Smooth muscle cell (in vitro differentiated cells): Measurements from ENCODE around the gene PLA2G2A. TPM values are rescaled to one million over a fixed set of nuclear protein-coding genes. Genes with fewer than 3 reads are reported as not detected.
"Not testable (repeated sequence)": the region's sequence is repeated elsewhere in the genome, so short reads cannot be mapped to it uniquely, and the experiment has no call there.

Experiments
- DNase-seq: peaks from one replicate; lab custom pipeline; 2025; ENCODE audit not compliant: unreplicated experiment; lab: John Stamatoyannopoulos, UW
- H2AFZ ChIP-seq: fragments of 200-600 bp; sonication (generic); 2 replicates; pipeline ENCODE4 v1.6.0; 2016; ENCODE audit warnings: antibody characterized with exemption, low read depth, mild to moderate bottlenecking
- H3F3A ChIP-seq: fragments of 200-600 bp; sonication (generic); 2 replicates; pipeline ENCODE4 v1.6.0; 2017; ENCODE audit warnings: antibody characterized with exemption, low read depth
- H3K27ac ChIP-seq: fragments of 200-600 bp; sonication (generic); 2 replicates; pipeline ENCODE4 v1.5.1; 2016; ENCODE audit warnings: low read depth, mild to moderate bottlenecking
- H3K27me3 ChIP-seq: fragments of 200-600 bp; sonication (generic); 2 replicates; pipeline ENCODE4 v1.6.1; 2016; ENCODE audit warnings: low read depth, mild to moderate bottlenecking
- H3K36me3 ChIP-seq: fragments of 200-600 bp; sonication (generic); 2 replicates; pipeline ENCODE4 v1.5.1; 2016; ENCODE audit warnings: low read depth
- H3K4me1 ChIP-seq: fragments of 200-600 bp; sonication (generic); 2 replicates; pipeline ENCODE4 v1.5.1; 2016; ENCODE audit warnings: low read depth
- H3K4me2 ChIP-seq: fragments of 200-600 bp; sonication (generic); 2 replicates; pipeline ENCODE4 v1.6.0; 2016; ENCODE audit warnings: mild to moderate bottlenecking
- H3K4me3 ChIP-seq: fragments of 200-600 bp; sonication (generic); 2 replicates; pipeline ENCODE4 v1.5.1; 2016; ENCODE audit warnings: mild to moderate bottlenecking
- H3K79me2 ChIP-seq: fragments of 200-600 bp; sonication (generic); 2 replicates; pipeline ENCODE4 v1.6.0; 2016; ENCODE audit warnings: low read depth, mild to moderate bottlenecking
- H3K9ac ChIP-seq: fragments of 200-600 bp; sonication (generic); 2 replicates; pipeline ENCODE4 v1.6.0; 2016; ENCODE audit warnings: low read depth
- H3K9me3 ChIP-seq: fragments of 200-600 bp; sonication (generic); replicated peaks from 2 replicates; pipeline ENCODE4 v1.5.1; 2016; ENCODE audit warnings: low read depth
- H4K20me1 ChIP-seq: fragments of 200-600 bp; sonication (generic); 2 replicates; pipeline ENCODE4 v1.6.0; 2016; ENCODE audit warnings: low read depth
- CTCF ChIP-seq: fragments of 200-600 bp; sonication (generic); IDR thresholded peaks from 2 replicates; pipeline ENCODE4 v1.5.1; 2017; ENCODE audit warnings: borderline replicate concordance, mild to moderate bottlenecking, antibody characterized with exemption; ENCODE audit not compliant: insufficient read depth, poor library complexity, severe bottlenecking
- WGBS: methylation state at CpG from one replicate; pipeline ENCODE4 v1.1.7; 2016; ENCODE audit warnings: low lambda C conversion rate; 5-methylcytosine and 5-hydroxymethylcytosine counted together
- polyA plus RNA-seq: library from polyadenylated mRNA; unstranded; fragments of >200 nt; fragmentation: Nextera tagmentation; extraction: Ambion mirVana; gene quantifications from 2 replicates; pipeline ENCODE4 v1.2.1, GENCODE V29; 2016
- total RNA-seq: library from RNA; depleted of rRNA; stranded (reverse); fragments of >200 nt; gene quantifications from 2 replicates; pipeline ENCODE4 v1.2.3, GENCODE V29; 2014

The PLA2G2A gene
- total and polyA plus RNA-seq, 2 experiments from 2014 or later: 25.5 to 163 TPM

- Histone ChIP-seq H3K79me2 (no peaks in the 10 kb centered on the region), H3K36me3 (no peaks in the 10 kb centered on the region), H3K27me3 (no peaks in the 10 kb centered on the region), H3K27ac (no peak overlapping the region), H2AFZ (no peak overlapping the region), H3F3A (no peaks in the 10 kb centered on the region), H3K9me3 (peaks cover 14% of the 10 kb centered on the region), H3K4me1 (no peaks in the 10 kb centered on the region), H3K9ac (no peak overlapping the region), H3K4me2 (no peak overlapping the region), H3K4me3 (no peak overlapping the region), H4K20me1 (no peaks in the 10 kb centered on the region)
- DNase-seq: no peak
- TF ChIP-seq CTCF: no peak
- WGBS: 87% methylated on average over 2 of the region's 2 CpGs
Observed at GRCh38 chr1:20014153-20014552, 34.7 kb upstream of the PLA2G2A start.

- no peaks in the 10 kb centered on the region for H3K36me3 ChIP-seq
- no peak for DNase-seq
- H3K9me3 ChIP-seq: peaks cover 5% of the 10 kb centered on the region
- no peaks in the 10 kb centered on the region for H3K79me2 ChIP-seq
- H4K20me1 ChIP-seq: no peaks in the 10 kb centered on the region
- 88% methylated on average over 1 of the region's 1 CpG for WGBS
- H3K4me2 ChIP-seq: no peak overlapping the region
- H3K9ac ChIP-seq: no peak overlapping the region
- no peaks in the 10 kb centered on the region for H3F3A ChIP-seq
- no peak overlapping the region for H2AFZ ChIP-seq
- TF ChIP-seq CTCF: no peak
- H3K27ac ChIP-seq: no peak overlapping the region
- no peaks in the 10 kb centered on the region for H3K27me3 ChIP-seq
- no peaks in the 10 kb centered on the region for H3K4me1 ChIP-seq
- no peak overlapping the region for H3K4me3 ChIP-seq
Observed at GRCh38 chr1:20010016-20010415, 30.6 kb upstream of the PLA2G2A start.

- Histone ChIP-seq H3K4me2 (no peak overlapping the region), H3K79me2 (no peaks in the 10 kb centered on the region), H3K27ac (no peak overlapping the region), H3K27me3 (no peaks in the 10 kb centered on the region), H3K9ac (no peak overlapping the region), H4K20me1 (no peaks in the 10 kb centered on the region), H3K9me3 (peaks cover 1% of the 10 kb centered on the region), H3K4me1 (no peaks in the 10 kb centered on the region), H3F3A (no peaks in the 10 kb centered on the region), H3K4me3 (no peak overlapping the region), H2AFZ (no peak overlapping the region), H3K36me3 (no peaks in the 10 kb centered on the region)
- no peak for TF ChIP-seq CTCF
- DNase-seq: no peak
- WGBS: 90% methylated on average over 1 of the region's 1 CpG
Observed at GRCh38 chr1:20009212-20009611, 29.8 kb upstream of the PLA2G2A start.

- 80% methylated on average over 2 of the region's 2 CpGs for WGBS
- H2AFZ ChIP-seq: no peak overlapping the region
- no peak overlapping the region for H3K4me3 ChIP-seq
- no peaks in the 10 kb centered on the region for H3K36me3 ChIP-seq
- no peaks in the 10 kb centered on the region for H4K20me1 ChIP-seq
- H3K9ac ChIP-seq: no peak overlapping the region
- no peak for DNase-seq
- H3K27ac ChIP-seq: no peak overlapping the region
- no peaks in the 10 kb centered on the region for H3K27me3 ChIP-seq
- no peak overlapping the region for H3K4me2 ChIP-seq
- no peak for TF ChIP-seq CTCF
- H3F3A ChIP-seq: no peaks in the 10 kb centered on the region
- H3K4me1 ChIP-seq: no peaks in the 10 kb centered on the region
- H3K9me3 ChIP-seq: no peaks in the 10 kb centered on the region
- H3K79me2 ChIP-seq: no peaks in the 10 kb centered on the region
Observed at GRCh38 chr1:20008391-20008841, 29.0 kb upstream of the PLA2G2A start.

- H3K9me3 ChIP-seq, H3K79me2 ChIP-seq, H3K4me3 ChIP-seq, H3F3A ChIP-seq, H2AFZ ChIP-seq, H3K27me3 ChIP-seq, H3K36me3 ChIP-seq, H3K27ac ChIP-seq, H3K4me2 ChIP-seq, DNase-seq, H3K4me1 ChIP-seq, H3K9ac ChIP-seq, H4K20me1 ChIP-seq: not testable (repeated sequence)
- WGBS: 84% methylated on average over 3 of the region's 3 CpGs
Observed at GRCh38 chr1:19998823-19999222, 19.4 kb upstream of the PLA2G2A start.
